Endothelial cell of umbilical vein (primary cell): ENCODE data around the gene DYNLT2. TPM values are rescaled to one million over a fixed set of nuclear protein-coding genes. Genes with fewer than 3 reads are reported as not detected.

Experiments used
- BruUV-seq: library from RNA; stranded (reverse); fragments of 400-500 nt; replicated peaks from 2 replicates; lab custom pipeline; 2021; lab: Mats Ljungman, UMichigan
- CTCF ChIA-PET: fragments of 300-600, 350-600 bp; sonication (Branson Sonifier 250); formaldehyde crosslinking; loops from one replicate; lab custom pipeline; 2021; ENCODE audit warnings: antibody characterized with exemption, inconsistent platforms; lab: Charles Lee
- POLR2A ChIA-PET: fragments of 300-600, 350-600 bp; sonication (Branson Sonifier 250); formaldehyde crosslinking; loops from one replicate; lab custom pipeline; 2021; ENCODE audit warnings: antibody characterized with exemption, inconsistent platforms; lab: Charles Lee
- DNase-seq: peaks from one replicate; pipeline ENCODE4 v3.0.0-alpha.2; 2011; ENCODE audit warnings: low read depth, low spot score
- FAIRE-seq: peaks from 2 replicates; lab custom pipeline; 2011; peaks lifted over from hg19 to GRCh38; lab: Jason Lieb, UNC
- H2AFZ ChIP-seq: 2 replicates; pipeline ENCODE4 v1.6.0; 2012; ENCODE audit warnings: low read depth, low read length, control low read depth, inconsistent platforms
- H3K27ac ChIP-seq: 2 replicates; pipeline ENCODE4 v1.5.1; 2011; ENCODE audit warnings: low read depth, mild to moderate bottlenecking, control low read depth, low read length, moderate library complexity; ENCODE audit not compliant: insufficient read depth
- H3K27me3 ChIP-seq, 2 experiments: 2 replicates each; pipeline versions ENCODE4 v1.6.0 to v1.6.1; 2011; ENCODE audit warnings: low read length in 2 of 2, mixed read lengths in 1 of 2; ENCODE audit not compliant: control insufficient read depth in 2 of 2, insufficient read depth in 2 of 2
- H3K36me3 ChIP-seq, 2 experiments: 2 replicates in 1 of 2; 3 replicates in 1 of 2; pipeline ENCODE4 v1.5.1; 2011; ENCODE audit warnings: low read length in 2 of 2, mild to moderate bottlenecking in 1 of 2, moderate library complexity in 1 of 2; ENCODE audit not compliant: control insufficient read depth in 2 of 2, insufficient read depth in 2 of 2; ENCODE audit errors: extremely low read depth in 1 of 2
- H3K4me1 ChIP-seq: 3 replicates; pipeline ENCODE4 v1.5.1; 2011; ENCODE audit warnings: mild to moderate bottlenecking, low read length; ENCODE audit not compliant: control insufficient read depth, insufficient read depth; ENCODE audit errors: extremely low read depth
- H3K4me2 ChIP-seq: 2 replicates; pipeline ENCODE4 v1.6.1; 2011; ENCODE audit warnings: low read length, control low read depth, mixed read lengths; ENCODE audit not compliant: insufficient read depth
- H3K4me3 ChIP-seq, 3 experiments: fragments of 200-600 bp in 1 of 3; sonication (generic), shearing (Covaris generic) in 1 of 3; replicated peaks in 1 of 3; 2 replicates each; pipeline ENCODE4 v1.5.1; 2011 to 2016; ENCODE audit warnings: control low read depth in 3 of 3, low read length in 3 of 3, mild to moderate bottlenecking in 2 of 3, inconsistent platforms in 1 of 3, low read depth in 1 of 3, moderate library complexity in 1 of 3; ENCODE audit not compliant: insufficient read depth in 1 of 3
- H3K79me2 ChIP-seq: 2 replicates; pipeline ENCODE4 v1.6.0; 2012; ENCODE audit warnings: low read length, inconsistent platforms; ENCODE audit not compliant: control insufficient read depth, insufficient read depth
- H3K9ac ChIP-seq: replicated peaks from 2 replicates; pipeline ENCODE3; 2011; ENCODE audit warnings: low read length, control low read depth; ENCODE audit not compliant: insufficient read depth; ENCODE audit errors: extremely low read depth
- H3K9me1 ChIP-seq: replicated peaks from 3 replicates; pipeline ENCODE4 v1.6.0; 2011; ENCODE audit warnings: mild to moderate bottlenecking, low read length; ENCODE audit not compliant: control insufficient read depth, insufficient read depth; ENCODE audit errors: extremely low read depth
- H3K9me3 ChIP-seq: replicated peaks from 2 replicates; pipeline ENCODE4 v1.5.1; 2012; ENCODE audit warnings: low read length, inconsistent platforms; ENCODE audit not compliant: control insufficient read depth, insufficient read depth
- H4K20me1 ChIP-seq: replicated peaks from 2 replicates; pipeline ENCODE3; 2011; ENCODE audit warnings: mild to moderate bottlenecking, low read length; ENCODE audit not compliant: control insufficient read depth, insufficient read depth; ENCODE audit errors: extremely low read depth
- EZH2 ChIP-seq: IDR thresholded peaks from 2 replicates; pipeline ENCODE4 v1.6.1; 2012; ENCODE audit warnings: borderline replicate concordance, low read depth, mild to moderate bottlenecking, moderate library complexity, low read length, inconsistent platforms; ENCODE audit not compliant: severe bottlenecking
- FOS ChIP-seq: IDR thresholded peaks from 2 replicates; pipeline ENCODE4 v1.6.1; 2011; ENCODE audit warnings: mild to moderate bottlenecking, low read length, moderate library complexity, borderline replicate concordance; ENCODE audit not compliant: insufficient read depth
- GATA2 ChIP-seq: IDR thresholded peaks from 2 replicates; pipeline ENCODE4 v1.7.0; 2011; ENCODE audit warnings: low read depth, mild to moderate bottlenecking, moderate library complexity, mixed read lengths, low read length; ENCODE audit not compliant: insufficient read length, insufficient read depth
- JUN ChIP-seq: IDR thresholded peaks from 2 replicates; pipeline ENCODE4 v1.6.1; 2011; ENCODE audit warnings: borderline replicate concordance, low read depth; ENCODE audit not compliant: insufficient read length, insufficient read depth
- MYC ChIP-seq: IDR thresholded peaks from one replicate; pipeline ENCODE4 v1.6.1; 2011; ENCODE audit warnings: mild to moderate bottlenecking, low read depth, low read length
- POLR2A ChIP-seq: IDR thresholded peaks from 2 replicates; pipeline ENCODE4 v1.6.1; 2012; ENCODE audit warnings: low read depth, mild to moderate bottlenecking, control low read depth, low read length
- POLR2AphosphoS5 ChIP-seq: IDR thresholded peaks from 2 replicates; pipeline ENCODE4 v1.6.1; 2012; ENCODE audit warnings: low read depth, mild to moderate bottlenecking, control low read depth, low read length, moderate library complexity; ENCODE audit not compliant: insufficient read depth
- dilution Hi-C: fragments of 300-500 bp; cut with MboI; formaldehyde crosslinking; loops from one replicate; pipeline ENCODE4 v1.15.0; 2019; ENCODE audit warnings: low sequenced_read_pairs; ENCODE audit not compliant: extremely low pct_ligation_motif_present
- intact Hi-C: fragments of 100-400 bp; cut with micrococcal nuclease; formaldehyde crosslinking; loops from one replicate; pipeline ENCODE4 v1.10.0; 2022
- polyA plus RNA-seq, 4 experiments: library from polyadenylated mRNA; depleted of rRNA in 3 of 4; stranded (reverse) in 3 of 4; unstranded in 1 of 4; fragments of >200 nt; gene quantifications; 2 replicates each; pipeline versions ENCODE4 v1.2.1 to v1.2.3, GENCODE V29; 2011 to 2012; ENCODE audit warnings: missing spikeins in 1 of 4
- total RNA-seq: library from RNA; stranded (reverse); gene quantifications from 2 replicates; pipeline ENCODE4 v1.2.3, GENCODE V29; 2021
- TF ChIP-seq, protein P1 (sequence below): IDR thresholded peaks from 2 replicates; pipeline ENCODE4 v1.6.1; 2011; ENCODE audit not compliant: insufficient read depth, insufficient read length
- TF ChIP-seq, protein P2 (sequence below), 2 donors: IDR thresholded peaks; 1 replicate in 1 of 2; 2 replicates in 1 of 2; pipeline ENCODE4 v1.5.1; 2011; ENCODE audit warnings: low read length in 2 of 2, mild to moderate bottlenecking in 2 of 2, moderate library complexity in 2 of 2, control low read depth in 1 of 2, inconsistent platforms in 1 of 2, low read depth in 1 of 2; ENCODE audit not compliant: insufficient read depth in 1 of 2; ENCODE audit errors: extremely low read depth in 1 of 2

DYNLT2 gene
- total and polyA plus RNA-seq, 2 donors (not counting 3 experiments of a cell fraction or from before 2014, with no cell fraction given), result 0.39 to 0.88 TPM

DNA sequence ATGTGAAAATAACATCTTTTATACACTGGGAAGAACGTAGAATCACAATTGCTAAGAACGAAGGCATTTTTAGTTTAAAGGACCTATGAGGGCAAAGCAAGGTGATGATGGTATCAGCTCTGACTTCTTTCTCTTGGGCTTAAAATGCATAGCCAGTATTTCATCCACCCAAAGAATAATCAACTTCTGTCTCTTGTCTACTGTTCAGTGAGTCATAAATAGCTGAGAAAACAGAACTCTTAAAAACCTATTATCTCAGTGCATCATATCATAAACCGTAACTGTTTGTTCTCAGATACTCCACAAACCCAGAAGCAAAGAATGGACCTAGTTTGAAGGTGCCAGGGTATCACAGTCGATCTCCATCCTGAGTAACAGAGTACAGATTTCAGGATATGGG lies 32.3 kb downstream of the DYNLT2 start:
- Histone ChIP-seq H3K4me2 (no peak overlapping the region), H3K9me3 (no peaks in the 10 kb centered on the region), H3K27ac (no peak overlapping the region), H3K36me3 (peaks cover under 1 to 8% of the 10 kb centered on the region in 2 experiments), H3K4me3 (no peak overlapping the region), H3K4me1 (peaks cover 15% of the 10 kb centered on the region), H2AFZ (no peak overlapping the region), H4K20me1 (no peaks in the 10 kb centered on the region), H3K79me2 (peaks cover 40% of the 10 kb centered on the region), H3K9ac (no peak overlapping the region), H3K9me1 (no peaks in the 10 kb centered on the region), H3K27me3 (no peaks in the 10 kb centered on the region)
- TF ChIP-seq MYC (no peak), POLR2AphosphoS5 (no peak)
- CTCF ChIA-PET, result interaction anchor here (1.2 to 3.4 kb wide), 4 partner anchors 10 to 207 kb away, joined by 3 to 17 read pairs (median 6); no protein-coding TSS in a partner anchor
- intact Hi-C loops, result no loop called here
- DNase-seq, result no peak
- no TSS peak for BruUV-seq
- FAIRE-seq, result no peak
- dilution Hi-C loops, result no loop called here
- POLR2A ChIA-PET, result no interaction called here

DNA sequence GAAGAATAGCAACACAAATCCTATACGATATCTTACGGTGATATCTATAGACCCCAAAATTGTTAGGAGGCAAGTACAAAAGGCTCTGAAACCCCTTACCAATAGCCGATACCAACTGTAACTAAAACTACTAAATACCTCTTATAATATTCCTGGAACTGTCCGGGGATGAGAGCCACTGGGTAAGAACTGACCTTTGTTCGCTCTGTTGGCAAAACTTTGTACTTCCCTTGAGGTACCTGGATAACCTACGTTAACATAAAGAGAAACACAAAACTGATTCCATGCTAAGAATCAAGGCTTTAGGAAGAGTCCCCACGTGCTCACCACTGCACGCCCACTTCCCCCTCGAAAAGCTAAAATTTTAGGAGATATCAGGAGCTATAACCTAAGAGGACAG lies 36.8 kb downstream of the DYNLT2 start:
- TF ChIP-seq GATA2 (no peak), EZH2 (no peak), MYC (no peak), FOS (no peak), POLR2AphosphoS5 (no peak), JUN (no peak), POLR2A (no peak)
- TF ChIP-seq, protein P1, sequence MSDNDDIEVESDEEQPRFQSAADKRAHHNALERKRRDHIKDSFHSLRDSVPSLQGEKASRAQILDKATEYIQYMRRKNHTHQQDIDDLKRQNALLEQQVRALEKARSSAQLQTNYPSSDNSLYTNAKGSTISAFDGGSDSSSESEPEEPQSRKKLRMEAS, result no peak
- TF ChIP-seq, protein P2, sequence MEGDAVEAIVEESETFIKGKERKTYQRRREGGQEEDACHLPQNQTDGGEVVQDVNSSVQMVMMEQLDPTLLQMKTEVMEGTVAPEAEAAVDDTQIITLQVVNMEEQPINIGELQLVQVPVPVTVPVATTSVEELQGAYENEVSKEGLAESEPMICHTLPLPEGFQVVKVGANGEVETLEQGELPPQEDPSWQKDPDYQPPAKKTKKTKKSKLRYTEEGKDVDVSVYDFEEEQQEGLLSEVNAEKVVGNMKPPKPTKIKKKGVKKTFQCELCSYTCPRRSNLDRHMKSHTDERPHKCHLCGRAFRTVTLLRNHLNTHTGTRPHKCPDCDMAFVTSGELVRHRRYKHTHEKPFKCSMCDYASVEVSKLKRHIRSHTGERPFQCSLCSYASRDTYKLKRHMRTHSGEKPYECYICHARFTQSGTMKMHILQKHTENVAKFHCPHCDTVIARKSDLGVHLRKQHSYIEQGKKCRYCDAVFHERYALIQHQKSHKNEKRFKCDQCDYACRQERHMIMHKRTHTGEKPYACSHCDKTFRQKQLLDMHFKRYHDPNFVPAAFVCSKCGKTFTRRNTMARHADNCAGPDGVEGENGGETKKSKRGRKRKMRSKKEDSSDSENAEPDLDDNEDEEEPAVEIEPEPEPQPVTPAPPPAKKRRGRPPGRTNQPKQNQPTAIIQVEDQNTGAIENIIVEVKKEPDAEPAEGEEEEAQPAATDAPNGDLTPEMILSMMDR (IDR thresholded peaks at IDR 0.05; ENCODE audit: extremely low read depth in 1 of 2, insufficient read depth in 1 of 2, low read depth in 1 of 2, low read length in 2 of 2), result no peak
- Histone ChIP-seq H3K9me3 (no peaks in the 10 kb centered on the region), H3K4me3 (no peak overlapping the region), H3K27ac (no peak overlapping the region), H3K4me2 (no peak overlapping the region), H3K79me2 (peaks cover 12% of the 10 kb centered on the region), H4K20me1 (no peaks in the 10 kb centered on the region), H3K9me1 (no peaks in the 10 kb centered on the region), H2AFZ (no peak overlapping the region), H3K9ac (no peak overlapping the region), H3K4me1 (peaks cover 4% of the 10 kb centered on the region), H3K36me3 (peaks cover 12 to 14% of the 10 kb centered on the region in 2 experiments), H3K27me3 (no peaks in the 10 kb centered on the region)
- intact Hi-C loops (no loop called here), dilution Hi-C loops (no loop called here)
- CTCF ChIA-PET, result interaction anchor here (0.7 kb wide), 1 partner anchor 9 kb away, joined by 3 read pairs; no protein-coding TSS in a partner anchor
- no peak for DNase-seq
- POLR2A ChIA-PET, result no interaction called here
- no TSS peak for BruUV-seq
- FAIRE-seq, result no peak
